IPS-15b (cell line): ENCODE data around the gene ANKRD13A.

Experiments used
- H3K27me3 ChIP-seq: one replicate; pipeline ENCODE4 v1.6.1; 2013; ENCODE audit warnings: low read length; ENCODE audit not compliant: control insufficient read depth, insufficient read depth
- H3K36me3 ChIP-seq: one replicate; pipeline ENCODE4 v1.6.1; 2013; ENCODE audit warnings: low read length; ENCODE audit not compliant: control insufficient read depth, insufficient read depth
- H3K4me1 ChIP-seq: one replicate; pipeline ENCODE4 v1.6.1; 2013; ENCODE audit warnings: mild to moderate bottlenecking, low read length; ENCODE audit not compliant: control insufficient read depth, insufficient read depth
- H3K4me3 ChIP-seq: one replicate; pipeline ENCODE4 v1.5.1; 2013; ENCODE audit warnings: low read depth, low read length
- H3K9ac ChIP-seq: one replicate; pipeline ENCODE4 v1.6.1; 2013; ENCODE audit warnings: low read depth, mild to moderate bottlenecking, low read length
- H3K9me3 ChIP-seq: one replicate; pipeline ENCODE4 v1.6.1; 2013; ENCODE audit warnings: mild to moderate bottlenecking, low read length; ENCODE audit not compliant: control insufficient read depth, insufficient read depth

Gene ANKRD13A

GRCh38 chr12:109987615-109988014 is 11.6 kb upstream of the ANKRD13A start:
- Histone ChIP-seq H3K4me1 (no peaks in the 10 kb centered on the region), H3K4me3 (no peak overlapping the region), H3K9me3 (no peaks in the 10 kb centered on the region), H3K27me3 (no peaks in the 10 kb centered on the region), H3K36me3 (no peaks in the 10 kb centered on the region), H3K9ac (no peak overlapping the region)

GRCh38 chr12:109988274-109988673 is 11.0 kb upstream of the ANKRD13A start:
- H3K36me3 ChIP-seq = no peaks in the 10 kb centered on the region

GRCh38 chr12:109988903-109989302 is 10.3 kb upstream of the ANKRD13A start:
- H3K9me3 ChIP-seq = no peaks in the 10 kb centered on the region
- no peaks in the 10 kb centered on the region for H3K4me1 ChIP-seq
- H3K4me3 ChIP-seq = no peak overlapping the region
- no peaks in the 10 kb centered on the region for H3K36me3 ChIP-seq
- H3K9ac ChIP-seq = no peak overlapping the region
- H3K27me3 ChIP-seq = no peaks in the 10 kb centered on the region

More at GRCh38 chr12:109988274-109988673, 11.0 kb upstream of the ANKRD13A start:
- Histone ChIP-seq H3K4me3 (no peak overlapping the region), H3K4me1 (no peaks in the 10 kb centered on the region), H3K9ac (no peak overlapping the region), H3K27me3 (no peaks in the 10 kb centered on the region), H3K9me3 (no peaks in the 10 kb centered on the region)

GRCh38 chr12:109989380-109989779 is 9.8 kb upstream of the ANKRD13A start:
- Histone ChIP-seq H3K36me3 (no peaks in the 10 kb centered on the region), H3K27me3 (no peaks in the 10 kb centered on the region), H3K9me3 (no peaks in the 10 kb centered on the region), H3K4me1 (no peaks in the 10 kb centered on the region), H3K9ac (no peak overlapping the region), H3K4me3 (no peak overlapping the region)

- Histone ChIP-seq H3K36me3 (no peaks in the 10 kb centered on the region), H3K4me1 (no peaks in the 10 kb centered on the region), H3K4me3 (no peak overlapping the region), H3K9me3 (no peaks in the 10 kb centered on the region), H3K27me3 (no peaks in the 10 kb centered on the region), H3K9ac (no peak overlapping the region)
Observed at GRCh38 chr12:109991586-109991985, 7.6 kb upstream of the ANKRD13A start.

GRCh38 chr12:109993091-109993490 is 6.1 kb upstream of the ANKRD13A start:
- Histone ChIP-seq H3K36me3 (no peaks in the 10 kb centered on the region), H3K9me3 (no peaks in the 10 kb centered on the region), H3K4me3 (no peak overlapping the region), H3K4me1 (no peaks in the 10 kb centered on the region), H3K9ac (no peak overlapping the region), H3K27me3 (no peaks in the 10 kb centered on the region)

- Histone ChIP-seq H3K9me3 (no peaks in the 10 kb centered on the region), H3K36me3 (no peaks in the 10 kb centered on the region), H3K9ac (no peak overlapping the region), H3K4me1 (no peaks in the 10 kb centered on the region), H3K27me3 (no peaks in the 10 kb centered on the region), H3K4me3 (peak overlapping the region; percentile 75)
Observed at GRCh38 chr12:109994401-109995175, 4.6 kb upstream of the ANKRD13A start.

- no peaks in the 10 kb centered on the region for H3K36me3 ChIP-seq
- H3K9ac ChIP-seq = no peak overlapping the region
- peaks cover 6% of the 10 kb centered on the region for H3K27me3 ChIP-seq
- peak overlapping the region; percentile 75 for H3K4me3 ChIP-seq
- H3K4me1 ChIP-seq = peaks cover 3% of the 10 kb centered on the region
- no peaks in the 10 kb centered on the region for H3K9me3 ChIP-seq
Observed at GRCh38 chr12:109995361-109995685, 3.9 kb upstream of the ANKRD13A start.

GRCh38 chr12:109995686-109996482 is 3.3 kb upstream of the ANKRD13A start, which contains the start of gene GIT2:
TSS of gene GIT2 (minus strand) at chr12:109996368. CDS start at chr12:109996224, 144 bp downstream.
- Histone ChIP-seq H3K4me3 (peak within 1 kb of the TSS; percentile 75), H3K36me3 (no peaks in the 10 kb centered on the region), H3K9ac (peak within 1 kb of the TSS; percentile 70), H3K9me3 (no peaks in the 10 kb centered on the region), H3K27me3 (peaks cover 9% of the 10 kb centered on the region), H3K4me1 (peaks cover 4% of the 10 kb centered on the region)

GRCh38 chr12:109996483-109996853 is 2.8 kb upstream of the ANKRD13A start:
- H3K36me3 ChIP-seq = no peaks in the 10 kb centered on the region
- H3K4me1 ChIP-seq = peaks cover 4% of the 10 kb centered on the region
- peak overlapping the region; percentile 75 for H3K4me3 ChIP-seq
- H3K9ac ChIP-seq = peak overlapping the region; percentile 70
- H3K27me3 ChIP-seq = peaks cover 11% of the 10 kb centered on the region
- H3K9me3 ChIP-seq = no peaks in the 10 kb centered on the region

- H3K4me3 ChIP-seq = no peak overlapping the region
- H3K9me3 ChIP-seq = no peaks in the 10 kb centered on the region
- H3K4me1 ChIP-seq = peaks cover 4% of the 10 kb centered on the region
- H3K9ac ChIP-seq = no peak overlapping the region
- no peaks in the 10 kb centered on the region for H3K36me3 ChIP-seq
- H3K27me3 ChIP-seq = peaks cover 11% of the 10 kb centered on the region
Observed at GRCh38 chr12:109997393-109997792, 1.8 kb upstream of the ANKRD13A start.
